ENCODE measurements around the gene KHK. TPM values are rescaled to one million over a fixed set of nuclear protein-coding genes. Genes with fewer than 3 reads are reported as not detected.
"Not testable (repeated sequence)": the region's sequence is repeated elsewhere in the genome, so short reads cannot be mapped to it uniquely, and the experiment has no call there.

The KHK gene
- total and polyA plus RNA-seq, 5 donors, result 1.7 to 5.5 (median 3.0) TPM

DNA sequence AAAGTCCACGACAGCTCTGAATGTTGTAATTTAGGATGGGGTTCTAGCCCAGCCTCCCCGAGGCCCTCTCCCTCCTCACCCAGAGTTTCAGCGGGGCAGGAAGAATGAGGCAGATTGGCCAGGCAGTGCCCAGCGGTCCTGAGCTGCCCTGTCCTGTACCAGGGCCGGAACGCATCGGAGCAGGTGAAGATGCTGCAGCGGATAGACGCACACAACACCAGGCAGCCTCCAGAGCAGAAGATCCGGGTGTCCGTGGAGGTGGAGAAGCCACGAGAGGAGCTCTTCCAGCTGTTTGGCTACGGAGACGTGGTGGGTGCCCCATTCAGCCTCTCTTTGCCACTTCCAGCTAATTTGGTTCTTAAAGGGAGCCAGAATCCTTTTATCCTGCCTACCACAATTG lies 10.8 kb downstream of the KHK start:
- DNase-seq (peak in 1 of 3 donors; percentile 18), ATAC-seq (no peak)
- intact Hi-C loops (cut with DNase I), result loop anchor here (5.0 to 10.0 kb wide), 3 partner anchors 95 to 187 kb away; partner anchors contain the start of gene TRIM54 (in 3 of the 4)
- 89% methylated on average over 14 of the region's 14 CpGs for WGBS
- no peaks in the 10 kb centered on the region for H3K27me3 ChIP-seq (ENCODE audit: control insufficient read depth, insufficient read depth)
- no peaks in the 10 kb centered on the region for H3K4me1 ChIP-seq (ENCODE audit: control insufficient read depth, insufficient read depth, low read length)
- no peaks in the 10 kb centered on the region for H3K9me3 ChIP-seq (ENCODE audit: control insufficient read depth, low read length)
- no peak overlapping the region for H3K27ac ChIP-seq (ENCODE audit: low read length)
- no peak overlapping the region for H3K4me3 ChIP-seq (ENCODE audit: low read length)

DNA sequence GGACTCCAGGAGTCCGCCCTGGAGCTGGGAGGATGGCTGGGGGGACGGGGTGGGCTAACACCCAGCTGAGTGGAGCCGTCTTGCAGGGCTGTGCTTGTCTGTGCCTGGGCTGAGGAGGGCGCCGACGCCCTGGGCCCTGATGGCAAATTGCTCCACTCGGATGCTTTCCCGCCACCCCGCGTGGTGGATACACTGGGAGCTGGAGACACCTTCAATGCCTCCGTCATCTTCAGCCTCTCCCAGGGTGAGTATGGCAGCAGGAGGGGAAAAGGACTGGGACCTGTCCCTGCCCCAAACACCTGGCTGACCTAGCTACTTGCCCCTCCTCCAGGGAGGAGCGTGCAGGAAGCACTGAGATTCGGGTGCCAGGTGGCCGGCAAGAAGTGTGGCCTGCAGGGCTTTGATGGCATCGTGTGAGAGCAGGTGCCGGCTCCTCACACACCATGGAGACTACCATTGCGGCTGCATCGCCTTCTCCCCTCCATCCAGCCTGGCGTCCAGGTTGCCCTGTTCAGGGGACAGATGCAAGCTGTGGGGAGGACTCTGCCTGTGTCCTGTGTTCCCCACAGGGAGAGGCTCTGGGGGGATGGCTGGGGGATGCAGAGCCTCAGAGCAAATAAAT lies 12.9 kb downstream of the KHK start:
- ATAC-seq (no peak), DNase-seq (peak in 1 of 3 donors; percentile 36)
- intact Hi-C loops (cut with DNase I), result loop anchor here (2.0 to 10.0 kb wide), 4 partner anchors 91 to 185 kb away; partner anchors contain the start of gene TRIM54 (in 3 of the 4)

DNA sequence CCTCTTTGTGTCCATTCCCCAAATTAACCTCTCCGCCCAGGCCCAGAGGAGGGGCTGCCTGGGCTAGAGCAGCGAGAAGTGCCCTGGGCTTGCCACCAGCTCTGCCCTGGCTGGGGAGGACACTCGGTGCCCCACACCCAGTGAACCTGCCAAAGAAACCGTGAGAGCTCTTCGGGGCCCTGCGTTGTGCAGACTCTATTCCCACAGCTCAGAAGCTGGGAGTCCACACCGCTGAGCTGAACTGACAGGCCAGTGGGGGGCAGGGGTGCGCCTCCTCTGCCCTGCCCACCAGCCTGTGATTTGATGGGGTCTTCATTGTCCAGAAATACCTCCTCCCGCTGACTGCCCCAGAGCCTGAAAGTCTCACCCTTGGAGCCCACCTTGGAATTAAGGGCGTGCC lies 13.5 kb downstream of the KHK start:
- Histone ChIP-seq H3K9me3 (ENCODE audit: control insufficient read depth, low read length) (no peaks in the 10 kb centered on the region), H3K4me1 (ENCODE audit: control insufficient read depth, insufficient read depth, low read length) (no peaks in the 10 kb centered on the region), H3K27me3 (ENCODE audit: control insufficient read depth, insufficient read depth) (no peaks in the 10 kb centered on the region), H3K27ac (ENCODE audit: low read length) (no peak overlapping the region), H3K4me3 (ENCODE audit: low read length) (no peak overlapping the region)
- WGBS, result 86% methylated on average over 10 of the region's 10 CpGs
- DNase-seq (peak in 1 of 3 donors; percentile 6), ATAC-seq (no peak)
- intact Hi-C loops (cut with DNase I), result no loop called here

More for the DNA sequence above, 12.9 kb downstream of the KHK start:
- Histone ChIP-seq H3K27ac (ENCODE audit: low read length) (no peak overlapping the region), H3K4me3 (ENCODE audit: low read length) (no peak overlapping the region), H3K27me3 (ENCODE audit: control insufficient read depth, insufficient read depth) (no peaks in the 10 kb centered on the region), H3K4me1 (ENCODE audit: control insufficient read depth, insufficient read depth, low read length) (no peaks in the 10 kb centered on the region), H3K9me3 (ENCODE audit: control insufficient read depth, low read length) (no peaks in the 10 kb centered on the region)
- 91% methylated on average over 19 of the region's 19 CpGs for WGBS

DNA sequence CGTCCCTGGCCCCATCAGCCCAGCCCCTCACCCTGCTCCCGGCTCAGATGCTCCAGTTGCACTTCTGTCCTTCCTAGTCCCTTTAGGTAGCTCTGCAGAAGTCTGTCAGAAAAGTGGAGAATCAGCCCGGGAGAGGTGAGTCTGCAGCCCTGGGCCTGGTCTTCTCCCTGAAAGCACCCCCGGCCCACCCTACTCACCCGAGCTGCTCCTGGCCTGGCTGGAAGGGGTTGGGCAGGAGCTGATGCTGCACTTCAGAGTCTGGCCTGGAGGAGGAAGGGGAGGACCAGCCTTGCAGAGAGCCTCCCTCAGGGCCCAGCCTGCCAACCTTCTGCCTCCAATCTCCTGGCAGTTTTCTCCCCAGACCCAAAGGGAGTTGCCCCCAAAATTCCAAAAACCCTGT lies 15.8 kb downstream of the KHK start:
- DNase-seq (peak in 1 of 3 donors; percentile 10), ATAC-seq (no peak)
- Histone ChIP-seq H3K4me1 (ENCODE audit: control insufficient read depth, insufficient read depth, low read length) (no peaks in the 10 kb centered on the region), H3K27ac (ENCODE audit: low read length) (no peak overlapping the region), H3K4me3 (ENCODE audit: low read length) (no peak overlapping the region), H3K9me3 (ENCODE audit: control insufficient read depth, low read length) (no peaks in the 10 kb centered on the region), H3K27me3 (ENCODE audit: control insufficient read depth, insufficient read depth) (no peaks in the 10 kb centered on the region)
- intact Hi-C loops (cut with DNase I), result no loop called here
- WGBS, result 76% methylated on average over 5 of the region's 5 CpGs

DNA sequence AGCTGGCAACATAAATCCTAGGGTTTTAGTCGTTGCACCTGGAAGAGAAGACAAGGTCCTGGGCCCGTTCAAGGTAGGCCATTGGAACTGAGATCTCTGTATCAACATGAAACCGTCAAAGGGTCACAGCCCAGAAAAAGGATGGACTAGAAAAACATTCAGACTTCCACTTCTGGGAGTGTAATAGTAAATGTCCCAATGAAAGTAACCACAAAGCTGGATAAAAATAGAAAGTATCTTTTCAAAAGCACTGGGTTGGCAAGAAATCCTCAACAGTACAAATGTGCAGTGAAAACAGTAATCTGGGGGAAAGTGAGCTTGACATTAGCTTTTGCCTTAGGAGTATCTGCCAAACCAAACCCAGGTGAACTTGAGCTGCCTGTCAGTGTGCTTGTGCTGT lies 19.4 kb downstream of the KHK start:
- H3K27me3 ChIP-seq (ENCODE audit: control insufficient read depth, insufficient read depth), result no peaks in the 10 kb centered on the region
- no peak overlapping the region for H3K27ac ChIP-seq (ENCODE audit: low read length)
- DNase-seq, result no peak
- intact Hi-C loops (cut with DNase I), result no loop called here
- WGBS, result 71% methylated on average over 3 of the region's 3 CpGs
- no peaks in the 10 kb centered on the region for H3K9me3 ChIP-seq (ENCODE audit: control insufficient read depth, low read length)
- no peak for ATAC-seq
- no peaks in the 10 kb centered on the region for H3K4me1 ChIP-seq (ENCODE audit: control insufficient read depth, insufficient read depth, low read length)
- no peak overlapping the region for H3K4me3 ChIP-seq (ENCODE audit: low read length)

DNA sequence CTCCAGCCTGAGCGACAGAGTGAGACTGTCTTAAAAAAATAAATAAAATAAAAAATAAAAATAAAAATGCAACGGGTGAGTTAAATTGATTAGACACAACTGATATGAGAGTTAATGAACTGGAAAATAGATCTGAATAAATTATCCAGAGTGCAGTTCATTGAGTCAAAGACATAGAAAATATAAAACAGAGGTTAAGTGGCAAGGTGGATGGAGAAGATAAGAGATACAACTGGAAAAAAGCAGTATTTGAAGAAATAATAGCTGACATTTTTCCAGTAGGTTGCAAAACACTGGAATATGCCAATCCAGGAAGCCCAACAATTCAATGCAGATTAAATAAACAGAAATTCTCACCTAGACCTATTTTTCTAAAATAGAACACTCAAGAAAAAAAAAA lies 21.6 kb downstream of the KHK start:
- no peaks in the 10 kb centered on the region for H3K27me3 ChIP-seq (ENCODE audit: control insufficient read depth, insufficient read depth)
- whole genome bisulfite sequencing, result 78% methylated on average over 2 of the region's 2 CpGs
- H3K9me3 ChIP-seq (ENCODE audit: control insufficient read depth, low read length), result no peaks in the 10 kb centered on the region
- ATAC-seq, result no peak
- H3K27ac ChIP-seq (ENCODE audit: low read length), result no peak overlapping the region
- H3K4me1 ChIP-seq (ENCODE audit: control insufficient read depth, insufficient read depth, low read length), result no peaks in the 10 kb centered on the region
- intact Hi-C loops (cut with DNase I), result no loop called here
- DNase-seq, result no peak
- no peak overlapping the region for H3K4me3 ChIP-seq (ENCODE audit: low read length)

DNA sequence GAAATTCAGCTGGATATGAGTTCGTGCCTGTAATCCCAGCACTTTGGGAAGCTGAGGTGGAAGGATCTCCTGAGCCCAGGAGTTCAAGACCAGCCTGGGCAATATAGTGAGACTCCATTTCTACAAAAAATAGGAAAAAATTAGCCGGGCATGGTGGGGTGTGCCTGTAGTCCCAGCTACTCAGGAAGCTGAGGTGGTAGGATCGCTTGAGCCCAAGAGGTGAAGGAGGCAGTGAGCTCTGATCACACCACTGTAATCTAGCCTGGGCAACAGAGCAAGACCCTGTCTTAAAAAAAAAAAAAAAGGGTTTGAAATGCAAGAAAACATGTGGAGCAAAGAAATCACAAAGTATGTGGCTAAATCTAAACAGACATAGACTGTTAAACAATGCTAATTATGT lies 22.5 kb downstream of the KHK start:
- intact Hi-C loops (cut with DNase I), result no loop called here
- WGBS, result 93% methylated on average over 3 of the region's 3 CpGs

DNA sequence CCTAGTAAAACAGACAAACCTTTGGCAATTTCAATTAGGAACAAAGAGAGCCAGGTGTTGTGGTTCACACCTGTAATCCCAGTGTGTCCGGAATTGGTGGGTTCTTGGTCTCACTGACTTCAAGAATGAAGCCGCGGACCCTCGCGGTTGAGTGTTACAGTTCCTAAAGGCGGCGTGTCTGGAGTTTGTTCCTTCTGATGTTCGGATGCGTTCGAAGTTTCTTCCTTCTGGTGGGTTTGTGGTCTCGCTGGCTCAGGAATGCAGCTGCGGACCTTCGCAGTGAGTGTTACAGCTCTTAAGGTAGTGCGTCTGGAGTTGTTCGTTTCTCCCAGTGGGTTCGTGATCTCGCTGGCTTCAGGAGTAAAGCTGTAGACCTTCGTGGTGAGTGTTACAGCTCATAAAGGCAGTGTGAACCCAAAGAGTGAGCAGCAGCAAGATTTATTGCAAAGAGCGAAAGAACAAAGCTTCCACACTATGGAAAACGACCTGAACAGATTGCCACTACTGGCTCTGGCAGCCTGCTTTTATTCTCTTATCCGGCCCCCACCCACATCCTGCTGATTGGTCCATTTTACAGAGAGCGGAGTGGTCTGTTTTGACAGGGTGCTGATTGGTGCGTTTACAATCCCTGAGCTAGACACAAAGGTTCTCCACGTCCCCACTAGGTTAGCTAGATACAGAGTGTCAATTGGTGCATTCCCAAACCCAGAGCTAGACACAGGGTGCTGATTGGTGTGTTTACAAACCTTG lies 24.2 kb downstream of the KHK start:
- WGBS, result 85% methylated on average over 24 of the region's 24 CpGs
- peak in 1 of 3 donors; percentile 11 for DNase-seq
- H3K4me3 ChIP-seq (ENCODE audit: low read length); H3K27me3 ChIP-seq (ENCODE audit: control insufficient read depth, insufficient read depth); H3K4me1 ChIP-seq (ENCODE audit: control insufficient read depth, insufficient read depth, low read length); H3K9me3 ChIP-seq (ENCODE audit: control insufficient read depth, low read length); ATAC-seq; H3K27ac ChIP-seq (ENCODE audit: low read length): not testable (repeated sequence)
- intact Hi-C loops (cut with DNase I), result loop anchor here in 1 of 4 donors (5.0 kb wide), 1 partner anchor 77 kb away; no protein-coding TSS in a partner anchor

More for the DNA sequence above, 22.5 kb downstream of the KHK start:
- Histone ChIP-seq H3K9me3 (ENCODE audit: control insufficient read depth, low read length) (no peaks in the 10 kb centered on the region), H3K27me3 (ENCODE audit: control insufficient read depth, insufficient read depth) (no peaks in the 10 kb centered on the region), H3K27ac (ENCODE audit: low read length) (no peak overlapping the region), H3K4me3 (ENCODE audit: low read length) (no peak overlapping the region), H3K4me1 (ENCODE audit: control insufficient read depth, insufficient read depth, low read length) (no peaks in the 10 kb centered on the region)
- ATAC-seq (no peak), DNase-seq (no peak)

DNA sequence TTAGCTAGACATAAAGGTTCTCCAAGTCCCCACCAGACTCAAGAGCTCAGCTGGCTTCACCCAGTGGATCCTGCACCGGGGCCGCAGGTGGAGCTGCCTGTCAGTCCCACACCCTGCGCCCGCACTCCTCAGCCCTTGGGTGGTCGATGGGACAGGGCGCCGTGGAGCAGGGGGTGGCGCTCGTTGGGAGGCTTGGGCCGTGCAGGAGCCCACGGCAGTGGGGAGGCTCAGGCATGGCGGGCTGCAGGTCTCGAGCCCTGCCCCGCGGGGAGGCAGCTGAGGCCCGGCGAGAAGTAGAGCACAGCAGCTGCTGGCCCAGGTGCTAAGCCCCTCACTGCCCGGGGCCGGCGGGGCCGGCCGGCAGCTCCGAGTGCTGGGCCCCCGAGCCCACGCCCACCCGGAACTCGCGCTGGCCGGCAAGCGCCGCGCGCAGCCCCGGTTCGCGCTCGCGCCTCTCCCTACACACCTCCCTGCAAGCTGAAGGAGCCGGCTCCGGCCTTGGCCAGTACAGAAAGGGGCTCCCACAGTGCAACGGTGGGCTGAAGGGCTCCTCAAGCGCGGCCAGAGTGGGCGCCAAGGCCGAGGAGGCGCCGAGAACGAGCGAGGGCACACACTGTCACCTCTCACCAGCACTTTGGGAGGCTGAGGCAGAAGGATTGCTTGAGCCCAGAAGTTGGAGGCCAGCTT lies 25.0 kb downstream of the KHK start:
- H3K27me3 ChIP-seq (ENCODE audit: control insufficient read depth, insufficient read depth); H3K4me1 ChIP-seq (ENCODE audit: control insufficient read depth, insufficient read depth, low read length); ATAC-seq; H3K27ac ChIP-seq (ENCODE audit: low read length); H3K9me3 ChIP-seq (ENCODE audit: control insufficient read depth, low read length); H3K4me3 ChIP-seq (ENCODE audit: low read length): not testable (repeated sequence)
- DNase-seq, result peak in 1 of 3 donors; percentile 28
- 90% methylated on average over 49 of the region's 49 CpGs for WGBS
- intact Hi-C loops (cut with DNase I), result loop anchor here in 1 of 4 donors (5.0 kb wide), 1 partner anchor 76 kb away; no protein-coding TSS in a partner anchor

DNA sequence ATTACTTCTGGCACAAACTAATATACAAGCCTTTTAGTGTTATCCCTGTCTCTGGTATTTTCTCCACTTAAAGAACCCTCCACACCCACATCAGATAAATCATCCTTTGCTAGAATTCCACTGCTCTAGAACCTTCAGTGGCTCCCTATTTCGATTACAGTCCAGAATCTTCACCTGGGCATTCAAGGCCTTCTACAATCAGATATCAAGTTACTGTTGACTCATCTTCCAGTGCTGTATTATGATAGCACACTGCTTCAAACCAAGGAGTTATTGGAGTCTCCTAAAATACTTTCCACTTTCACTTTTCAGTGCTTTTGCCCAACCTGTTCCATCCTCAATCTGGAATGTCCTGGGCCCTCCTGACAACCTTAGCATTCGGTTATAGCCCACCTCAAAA lies 28.9 kb downstream of the KHK start:
- no peak for ATAC-seq
- intact Hi-C loops (cut with DNase I), result no loop called here
- 61% methylated on average over 2 of the region's 2 CpGs for WGBS
- Histone ChIP-seq H3K4me1 (ENCODE audit: control insufficient read depth, insufficient read depth, low read length) (peaks cover 3% of the 10 kb centered on the region), H3K27ac (ENCODE audit: low read length) (no peak overlapping the region), H3K27me3 (ENCODE audit: control insufficient read depth, insufficient read depth) (no peaks in the 10 kb centered on the region), H3K9me3 (ENCODE audit: control insufficient read depth, low read length) (no peaks in the 10 kb centered on the region), H3K4me3 (ENCODE audit: low read length) (no peak overlapping the region)
- no peak for DNase-seq

DNA sequence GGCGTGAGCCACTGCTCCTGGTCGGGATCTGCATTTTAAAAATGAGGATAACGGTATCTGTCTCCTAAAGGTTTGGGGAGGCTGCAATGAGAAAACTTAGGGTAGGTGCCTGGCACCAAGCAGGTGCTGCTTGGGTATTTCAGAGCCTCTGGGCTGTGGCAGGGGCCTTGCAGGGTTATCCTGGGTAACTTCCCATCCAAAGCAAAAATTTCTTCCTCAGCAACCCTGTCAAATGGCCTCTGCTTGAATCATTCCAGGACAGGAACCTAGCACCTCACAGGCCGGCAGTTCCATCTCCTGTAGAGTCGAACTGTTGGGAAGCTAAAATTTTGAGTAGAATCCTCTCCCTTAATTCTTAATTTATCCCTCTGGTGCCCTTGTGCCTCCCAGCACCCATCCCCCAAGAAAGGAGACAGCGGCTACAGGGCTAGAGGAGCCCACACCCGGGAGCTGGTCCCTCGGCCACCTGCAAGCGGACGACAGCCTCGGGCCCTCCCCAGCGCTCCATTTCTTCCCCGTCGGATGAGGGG lies 31.5 kb downstream of the KHK start:
- 23% methylated on average over 14 of the region's 14 CpGs for WGBS
- intact Hi-C loops (cut with DNase I), result no loop called here
- H3K9me3 ChIP-seq (ENCODE audit: control insufficient read depth, low read length), result no peaks in the 10 kb centered on the region
- H3K27ac ChIP-seq (ENCODE audit: low read length), result no peak overlapping the region
- no peaks in the 10 kb centered on the region for H3K27me3 ChIP-seq (ENCODE audit: control insufficient read depth, insufficient read depth)
- peak overlapping the region; percentile 36 for H3K4me3 ChIP-seq (ENCODE audit: low read length)
- peak in 1 of 3 donors; percentile 59 for DNase-seq
- ATAC-seq, result no peak
- H3K4me1 ChIP-seq (ENCODE audit: control insufficient read depth, insufficient read depth, low read length), result peaks cover 3% of the 10 kb centered on the region
